Measurements from ENCODE around the gene BCAT1.
"Not testable (repeated sequence)": the region's sequence is repeated elsewhere in the genome, so short reads cannot be mapped to it uniquely, and the experiment has no call there.

BCAT1 gene

DNA sequence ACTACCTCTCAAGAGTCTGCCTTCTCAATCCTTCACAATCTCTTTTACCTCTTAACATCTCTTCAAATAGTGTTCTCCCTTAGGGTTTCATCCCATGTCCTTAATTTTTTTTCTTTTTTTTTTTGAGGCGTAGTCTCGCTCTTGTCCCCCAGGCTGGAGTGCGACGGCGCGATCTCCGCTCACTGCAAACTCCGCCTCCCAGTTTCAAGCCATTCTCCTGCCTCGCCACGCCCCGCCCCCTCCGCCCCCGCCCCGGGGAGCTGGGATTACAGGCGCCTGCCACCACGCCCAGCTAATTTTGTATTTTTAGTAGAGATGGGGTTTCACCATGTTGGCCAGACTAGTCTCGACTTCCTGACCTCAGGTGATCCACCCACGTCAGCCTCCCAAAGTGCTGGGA lies 7.0 kb upstream of the BCAT1 start:
- DNase-seq, result no peak

DNA sequence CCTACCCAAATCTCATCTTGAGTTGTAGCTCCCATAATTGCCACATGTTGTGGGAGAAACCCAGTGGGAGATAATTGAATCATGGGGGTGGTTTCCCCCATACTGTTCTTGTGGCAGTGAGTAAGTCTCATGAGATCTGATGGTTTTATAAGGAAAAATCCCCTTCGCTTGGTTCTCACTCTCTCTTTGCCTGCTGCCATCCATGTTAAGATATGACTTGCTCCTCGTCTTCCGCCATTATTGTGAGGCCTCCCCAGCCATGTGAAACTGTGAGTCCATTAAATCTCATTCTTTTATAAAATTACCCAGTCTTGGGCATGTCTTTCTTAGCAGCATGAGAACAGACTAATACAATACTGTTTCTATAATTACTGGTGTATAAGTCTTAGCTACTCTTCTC lies 6.5 kb upstream of the BCAT1 start:
- DNase-seq, result no peak

DNA sequence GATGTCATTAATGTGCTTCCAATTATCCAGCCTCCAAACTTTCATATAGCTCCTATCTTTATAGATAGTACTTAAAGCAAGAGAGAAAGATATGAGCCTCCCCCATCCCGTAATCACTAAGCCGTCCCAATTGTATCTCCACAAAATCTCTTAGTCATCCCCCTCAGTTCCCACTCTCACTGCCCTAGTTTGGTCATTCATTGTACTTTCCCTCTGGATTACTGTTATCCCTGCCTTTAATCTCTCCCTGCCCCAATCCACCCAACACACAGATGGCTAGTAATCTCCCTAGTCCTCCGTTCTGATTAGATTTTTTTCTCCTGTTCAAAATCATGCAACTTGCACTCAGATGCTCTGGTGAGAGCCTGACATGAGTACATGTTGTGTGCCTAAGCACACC lies 5.4 kb upstream of the BCAT1 start:
- DNase-seq, result no peak

DNA sequence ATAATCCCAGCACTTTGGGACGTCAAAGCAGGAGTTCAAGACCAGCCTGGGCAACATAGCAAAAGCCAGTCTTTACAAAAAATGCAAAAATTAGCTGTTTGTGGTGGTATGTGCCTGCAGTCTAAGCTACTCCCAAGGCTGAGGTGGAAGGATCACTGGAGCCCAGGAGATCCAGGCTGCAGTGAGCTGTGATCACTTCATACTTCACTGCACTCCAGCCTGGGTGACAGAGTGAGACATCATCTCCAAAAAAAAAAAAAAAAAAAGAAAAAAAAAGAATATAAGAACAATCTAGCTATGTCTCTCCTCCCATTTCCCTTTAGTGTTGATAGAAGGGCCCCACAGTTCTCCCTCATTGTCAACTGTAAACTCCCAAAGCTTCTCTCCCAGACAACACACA lies 3.5 kb upstream of the BCAT1 start:
- DNase-seq, result no peak

DNA sequence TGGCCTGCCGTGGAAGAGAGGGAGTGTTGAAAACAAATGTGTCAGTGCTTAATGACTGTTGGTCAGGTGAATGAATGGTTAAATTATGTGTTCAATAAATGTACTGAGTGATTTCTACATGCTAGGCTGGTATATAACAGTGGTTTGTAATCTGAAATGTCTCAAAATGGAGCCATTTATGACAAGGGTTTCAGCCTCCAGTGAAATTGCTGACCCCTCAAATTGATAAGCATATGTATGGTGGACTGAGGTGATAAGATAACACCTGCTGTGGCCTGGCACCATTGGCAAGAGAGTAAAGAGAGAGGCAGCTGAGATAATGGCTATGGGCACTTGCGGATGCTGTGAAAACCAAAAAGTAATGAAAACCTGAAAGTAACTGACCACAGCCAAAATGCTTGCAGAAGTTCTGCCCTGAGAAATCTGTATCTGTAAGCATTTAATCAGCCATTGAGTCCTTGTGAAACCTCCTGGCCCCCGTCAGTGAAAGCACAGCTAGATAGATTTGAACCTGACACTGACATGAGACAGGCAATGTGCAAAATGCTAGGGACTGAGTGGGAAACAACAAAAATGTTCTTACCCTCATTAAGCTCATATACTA lies 1.4 kb upstream of the BCAT1 start:
- DNase-seq, result no peak

DNA sequence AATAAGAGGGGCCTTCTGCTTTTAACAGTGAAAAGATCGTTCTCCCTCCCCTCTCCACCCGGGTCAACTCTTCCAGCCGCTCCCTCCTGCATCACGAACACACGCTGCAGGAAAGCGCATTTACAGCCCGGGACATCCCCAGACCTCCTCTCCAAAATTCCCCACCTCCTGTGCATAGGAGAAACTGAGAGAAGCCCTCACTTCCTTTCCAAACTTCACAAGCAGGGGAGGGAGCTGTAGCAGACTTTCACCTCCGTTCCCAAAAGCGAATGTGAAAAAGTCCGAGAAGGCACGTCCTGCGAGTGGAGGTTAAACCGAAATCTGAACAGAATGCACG lies 513 bp downstream of the BCAT1 start:
- DNase-seq, result no peak

DNA sequence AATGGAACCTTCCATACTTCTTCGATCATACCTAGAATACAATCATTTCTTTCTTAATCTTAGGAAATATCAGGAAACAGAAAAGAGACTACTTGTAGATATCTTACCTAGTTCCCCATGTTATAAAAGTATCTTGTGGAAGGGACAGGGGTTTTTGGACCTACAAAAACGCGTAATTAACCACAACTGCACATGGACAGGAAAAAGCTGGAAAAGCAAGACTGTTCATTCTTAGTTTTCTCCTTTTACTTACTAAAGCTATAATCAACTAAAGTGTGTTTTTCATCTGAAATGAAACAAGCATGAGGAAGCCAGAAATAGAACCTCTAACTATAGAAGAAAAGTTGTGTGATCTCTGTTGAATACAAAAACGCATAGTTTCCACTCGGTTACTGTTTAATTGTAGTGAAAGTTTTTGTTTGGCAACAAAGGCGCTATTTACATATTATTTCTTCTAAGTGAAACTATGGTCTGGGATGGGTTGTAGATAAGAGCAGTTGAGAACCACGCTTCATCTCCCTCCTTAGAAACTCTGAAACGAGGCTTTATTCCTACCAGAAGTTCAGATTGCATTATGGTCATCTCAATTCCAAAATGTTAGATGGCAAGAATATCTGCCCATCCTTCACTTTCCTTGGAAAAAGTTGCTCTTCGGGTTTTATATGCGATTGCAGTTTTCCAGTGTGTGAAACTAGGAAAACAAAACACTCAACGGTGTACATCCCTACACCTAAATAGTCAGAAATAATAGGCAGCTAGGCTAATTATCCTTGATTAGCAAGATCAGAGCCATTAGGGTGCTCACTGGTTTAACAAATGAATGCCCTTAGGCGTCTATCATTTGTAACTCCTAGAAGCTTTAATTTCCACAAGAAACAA lies 1.1 kb downstream of the BCAT1 start:
- no peak for DNase-seq

DNA sequence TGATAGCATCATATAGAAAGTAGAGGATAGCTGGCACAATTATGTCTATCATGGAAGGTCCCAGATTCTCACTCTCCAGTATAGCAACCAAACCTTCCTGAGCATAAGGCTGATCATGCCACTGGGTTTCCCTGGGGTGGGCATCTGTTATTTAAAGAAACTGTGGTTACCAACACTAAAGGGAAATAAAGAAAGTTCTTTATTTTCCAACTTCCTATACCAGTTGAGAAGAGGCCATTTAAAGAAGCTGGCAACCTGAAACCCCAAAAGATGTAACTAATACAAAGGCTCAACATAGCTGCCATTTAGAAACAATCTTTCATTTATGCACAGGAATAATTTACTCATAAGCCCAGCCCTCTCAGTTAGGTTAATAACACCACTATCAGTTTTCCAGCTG lies 3.1 kb downstream of the BCAT1 start:
- no peak for DNase-seq

DNA sequence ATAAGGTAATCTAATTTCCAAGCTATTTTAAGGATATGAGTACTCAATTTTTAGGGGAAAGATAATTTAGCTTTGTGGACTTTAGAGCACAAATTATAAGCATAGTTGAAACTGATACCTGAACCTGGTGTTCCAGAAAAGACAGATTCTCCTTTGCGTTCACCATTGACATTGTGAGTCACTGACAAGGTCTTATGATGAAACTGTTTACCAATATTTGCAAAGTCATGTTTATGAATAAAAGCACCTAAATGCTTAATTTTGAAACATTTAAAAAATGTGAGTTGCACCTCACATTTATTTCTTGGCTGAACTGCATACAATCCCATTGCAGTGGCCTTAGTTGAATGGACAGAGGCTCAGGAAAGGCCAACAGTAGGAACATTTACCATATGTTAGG lies 3.9 kb downstream of the BCAT1 start:
- DNase-seq, result no peak

DNA sequence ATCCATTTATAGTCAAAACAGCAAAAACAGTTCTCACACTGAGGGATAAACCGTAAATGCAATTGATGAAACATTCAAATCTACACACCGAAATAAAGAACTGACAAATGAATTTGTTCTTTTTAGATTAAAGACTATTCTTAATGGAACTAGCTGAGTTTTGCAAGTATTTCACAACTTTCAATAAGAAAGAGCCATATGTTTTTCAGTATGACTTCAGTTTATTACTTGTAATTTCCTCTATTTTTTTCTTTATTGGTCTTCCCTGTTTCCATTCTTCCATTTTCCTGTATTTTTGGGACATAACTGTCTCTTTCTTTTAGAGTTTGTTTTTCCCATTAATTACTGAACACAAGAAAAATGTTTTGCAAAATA lies 4.3 kb downstream of the BCAT1 start:
- no peak for DNase-seq

DNA sequence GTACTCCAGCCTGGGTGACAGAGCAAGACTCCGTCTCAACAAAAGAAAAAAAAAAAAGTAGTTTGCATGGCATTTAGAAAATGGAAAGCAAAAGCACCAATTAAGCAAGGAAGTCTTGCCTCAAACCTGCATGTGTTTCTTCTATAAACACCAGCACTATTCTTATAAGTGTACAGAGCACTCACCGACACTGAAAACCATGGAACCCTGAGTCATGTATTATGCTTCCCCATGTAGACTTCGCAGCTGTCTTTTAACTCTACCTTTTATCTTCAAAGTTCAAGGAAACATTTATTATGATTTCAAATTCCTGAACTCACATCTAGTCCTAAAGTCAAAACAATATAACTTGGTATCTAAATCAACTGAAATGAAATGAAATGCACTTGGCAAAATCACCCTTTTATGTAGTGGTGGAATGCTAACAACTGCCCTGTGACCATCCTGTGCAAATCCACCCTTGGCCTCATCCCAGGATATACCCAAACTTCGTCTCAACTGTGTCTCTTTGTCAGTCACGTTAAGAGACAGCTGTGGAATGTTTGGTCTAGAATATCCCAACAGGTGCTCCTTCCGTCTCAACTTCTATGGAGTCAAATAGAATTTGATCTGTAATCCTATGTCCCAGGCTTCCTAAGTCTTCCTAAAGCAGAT lies 4.8 kb downstream of the BCAT1 start:
- DNase-seq, result no peak

DNA sequence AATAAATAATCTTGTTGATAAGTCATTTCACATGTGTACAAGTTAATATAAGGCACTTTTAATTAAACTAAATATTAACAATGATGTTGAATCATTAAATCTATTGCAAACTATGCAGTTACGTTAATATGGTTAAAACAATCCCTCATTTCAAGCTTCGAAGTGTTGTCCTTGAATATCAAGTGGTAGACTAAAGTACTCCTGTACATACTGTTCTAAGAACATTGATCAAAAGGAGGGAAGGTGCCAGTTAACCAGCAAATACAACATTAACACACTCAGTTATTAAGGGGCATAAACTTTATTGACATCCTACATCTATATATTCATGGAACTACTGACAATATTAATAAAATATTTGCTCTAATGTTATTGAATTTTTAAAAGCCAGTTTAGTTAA lies 8.7 kb downstream of the BCAT1 start:
- DNase-seq, result no peak

DNA sequence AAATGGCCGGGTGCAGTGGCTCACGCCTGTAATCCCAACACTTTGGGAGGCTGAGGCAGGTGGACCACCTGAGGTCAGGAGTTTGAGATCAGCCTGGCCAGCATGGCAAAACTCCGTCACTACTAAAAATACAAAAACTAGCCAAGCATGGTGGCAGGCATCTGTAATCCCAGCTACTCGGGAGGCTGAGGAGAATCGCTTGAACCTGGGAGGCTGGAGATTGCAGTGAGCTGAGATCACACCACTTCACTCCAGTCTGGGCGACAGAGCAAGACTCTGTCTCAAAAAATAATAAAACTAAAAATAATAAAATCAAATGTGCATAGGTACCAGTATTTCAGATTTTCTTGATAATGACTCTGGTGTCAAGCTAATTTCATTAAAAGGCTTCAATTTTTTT lies 9.3 kb downstream of the BCAT1 start:
- not testable (repeated sequence) for DNase-seq

DNA sequence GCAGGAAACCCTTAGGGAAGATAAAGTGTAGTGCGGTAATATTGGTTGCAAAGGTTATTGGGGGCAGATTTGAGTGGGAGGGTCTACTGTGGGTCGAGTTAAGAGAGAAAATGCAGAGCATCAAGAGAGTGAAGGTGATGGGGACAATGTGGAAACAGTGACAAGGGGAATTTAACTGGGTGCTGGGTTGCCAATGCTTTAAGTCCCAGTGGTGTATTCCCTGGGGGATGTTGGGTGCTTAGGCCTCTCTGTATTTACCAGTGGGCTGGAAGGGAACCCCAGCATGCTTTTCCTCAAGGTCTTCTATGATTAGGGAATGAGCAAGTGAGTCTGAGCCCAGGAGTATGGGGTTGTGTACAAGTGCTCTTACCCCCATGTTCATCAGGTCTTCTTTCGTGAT lies 10.6 kb downstream of the BCAT1 start:
- no peak for DNase-seq

DNA sequence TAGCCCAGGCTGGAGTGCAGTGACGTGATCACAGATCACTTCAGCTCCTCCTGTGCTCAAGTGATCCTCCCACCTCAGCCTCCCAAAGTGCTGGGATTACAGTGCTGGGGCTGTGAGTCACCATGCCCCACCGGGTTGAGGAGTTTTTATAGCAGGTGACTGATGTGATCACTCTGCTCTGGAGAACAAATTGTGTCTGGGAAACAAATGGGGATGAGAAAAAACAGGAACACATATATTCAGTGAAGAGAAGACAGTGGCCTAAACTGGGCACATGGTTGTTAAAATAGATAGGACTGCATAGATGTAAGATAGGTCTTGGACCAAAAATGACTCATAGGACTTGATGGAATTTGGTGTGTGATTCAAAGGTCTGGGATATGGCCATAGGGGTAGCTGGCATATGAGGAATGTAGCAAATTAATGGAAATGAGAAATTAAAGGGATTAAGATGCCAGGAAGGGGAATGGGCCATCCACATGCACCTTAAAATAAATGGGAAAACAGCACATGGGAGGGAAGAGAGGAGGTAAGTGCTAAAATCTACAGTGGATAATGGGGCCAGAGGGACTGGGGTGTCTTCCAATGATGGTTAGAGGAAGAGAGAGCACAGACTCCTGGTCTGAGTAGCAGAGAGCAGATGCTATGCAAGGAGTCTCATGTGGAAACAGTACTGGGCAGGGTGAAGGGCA lies 11.2 kb downstream of the BCAT1 start:
- DNase-seq, result no peak

DNA sequence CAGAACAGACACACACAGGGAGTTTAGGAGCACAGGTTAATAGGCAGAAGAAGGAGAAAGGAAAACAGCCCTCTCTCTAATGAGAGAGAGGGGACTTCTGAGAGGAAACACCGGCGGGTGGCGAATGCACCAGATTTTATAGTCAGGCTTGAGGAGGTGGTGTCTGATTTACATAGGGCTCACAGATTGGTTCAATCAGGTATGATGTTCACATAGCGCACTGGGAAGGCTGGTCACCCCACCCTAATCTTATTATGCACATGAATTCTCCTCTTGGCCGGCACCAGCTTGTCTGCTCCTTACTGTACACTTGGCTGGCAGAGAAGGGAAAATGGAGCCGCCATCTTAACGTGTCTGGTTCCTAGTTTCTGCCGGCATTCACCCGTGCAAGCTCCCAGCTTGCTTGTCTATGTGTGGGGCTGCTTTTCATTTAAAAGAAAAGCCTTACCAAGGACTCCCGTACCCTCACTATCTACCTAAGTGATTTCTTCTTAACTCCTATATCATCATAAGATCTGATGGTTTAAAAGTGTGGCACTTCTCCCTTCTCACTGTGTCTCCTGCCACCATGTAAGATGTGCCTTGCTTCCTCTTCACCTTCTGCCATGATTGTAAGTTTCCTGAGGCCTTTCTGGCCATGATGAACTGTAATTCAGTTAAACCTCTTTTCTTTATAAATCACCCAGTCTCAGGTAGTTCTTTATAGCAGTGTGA lies 15.1 kb downstream of the BCAT1 start:
- DNase-seq, result no peak

DNA sequence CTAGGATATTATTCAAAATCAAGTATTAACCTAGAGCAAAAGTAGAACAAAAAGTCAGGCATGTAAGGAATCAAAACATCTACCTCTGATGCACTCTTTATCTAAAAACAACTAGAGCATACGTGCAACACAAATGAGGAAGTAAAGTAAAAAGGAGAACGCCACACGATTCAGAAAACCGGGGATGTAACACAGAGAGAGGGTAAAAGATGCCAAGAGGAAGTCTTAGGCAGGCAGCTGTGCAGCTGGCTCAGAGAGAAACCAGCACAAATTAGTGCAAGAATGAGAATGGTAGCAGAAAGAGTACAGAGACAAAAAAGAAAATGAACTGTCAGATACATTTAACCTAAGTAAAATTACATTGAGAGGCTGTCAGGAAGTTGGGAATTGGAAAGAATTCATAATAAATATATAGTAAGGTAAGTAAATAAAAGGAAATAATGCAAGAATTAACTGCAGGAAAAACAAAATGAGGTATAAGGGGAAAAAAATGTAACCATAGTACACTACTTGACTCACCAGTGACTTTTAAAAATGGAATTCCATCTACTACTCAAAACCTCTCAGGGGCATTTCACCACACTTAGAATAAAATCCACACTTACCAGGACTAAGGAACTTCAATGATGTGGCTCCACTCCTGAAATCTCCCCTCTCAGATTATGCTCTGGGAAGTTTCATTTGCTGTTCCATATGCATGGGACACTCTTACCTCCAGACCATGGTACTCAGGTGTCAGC lies 17.1 kb downstream of the BCAT1 start:
- DNase-seq, result no peak

DNA sequence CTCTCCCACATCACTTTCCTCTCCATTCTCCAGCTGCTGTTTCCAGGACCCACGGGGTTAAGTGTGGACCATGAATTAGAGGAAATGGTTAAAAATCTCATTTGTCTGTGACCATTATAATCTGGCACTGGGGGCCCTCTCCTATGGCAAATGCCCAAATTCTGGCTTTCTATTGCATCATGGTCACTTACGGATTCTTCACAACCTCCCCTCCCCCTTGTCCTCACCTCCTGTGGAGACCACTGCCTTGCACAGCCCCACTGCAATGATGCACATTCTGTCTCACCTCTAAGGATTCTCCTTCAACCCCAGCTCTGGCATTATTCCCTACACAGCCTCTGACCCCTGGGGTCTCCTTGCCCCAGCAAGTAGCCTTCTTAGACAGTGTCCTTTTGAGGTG lies 18.9 kb downstream of the BCAT1 start:
- DNase-seq, result no peak

DNA sequence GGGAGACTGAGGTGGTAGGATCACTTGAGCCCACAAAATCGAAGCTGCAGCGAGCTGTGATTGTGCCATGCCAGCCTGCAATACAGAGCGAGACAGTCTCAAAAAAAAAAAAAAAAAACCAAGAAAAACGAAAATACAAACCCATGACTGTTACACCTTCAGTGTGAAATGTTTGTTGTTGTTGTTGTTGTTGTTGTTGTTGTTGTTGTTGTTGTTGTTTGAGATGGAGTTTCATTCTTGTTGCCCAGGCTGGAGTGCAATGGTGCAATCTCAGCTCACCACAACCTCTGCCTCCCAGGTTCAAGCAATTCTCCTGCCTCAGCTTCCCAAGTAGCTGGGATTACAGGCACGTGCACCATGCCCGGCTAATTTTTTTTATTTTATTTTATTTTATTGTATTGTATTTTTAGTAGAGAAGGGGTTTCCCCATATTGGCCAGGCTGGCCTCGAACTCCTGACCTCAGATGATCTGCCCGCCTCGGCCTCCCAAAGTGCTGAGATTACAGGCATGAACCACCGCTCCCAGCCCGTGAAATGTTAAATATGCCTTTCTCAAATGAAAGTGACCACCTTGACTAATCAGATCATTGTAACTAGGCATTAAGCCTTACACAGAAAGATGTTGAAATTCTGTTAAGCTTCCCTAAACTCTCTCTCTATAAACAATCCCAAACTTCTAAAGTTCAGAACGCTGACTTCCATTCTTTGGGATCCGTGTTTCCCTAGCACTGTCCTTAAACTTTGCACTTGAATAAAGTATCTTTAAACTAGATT lies 20.2 kb downstream of the BCAT1 start:
- DNase-seq, result not testable (repeated sequence)

DNA sequence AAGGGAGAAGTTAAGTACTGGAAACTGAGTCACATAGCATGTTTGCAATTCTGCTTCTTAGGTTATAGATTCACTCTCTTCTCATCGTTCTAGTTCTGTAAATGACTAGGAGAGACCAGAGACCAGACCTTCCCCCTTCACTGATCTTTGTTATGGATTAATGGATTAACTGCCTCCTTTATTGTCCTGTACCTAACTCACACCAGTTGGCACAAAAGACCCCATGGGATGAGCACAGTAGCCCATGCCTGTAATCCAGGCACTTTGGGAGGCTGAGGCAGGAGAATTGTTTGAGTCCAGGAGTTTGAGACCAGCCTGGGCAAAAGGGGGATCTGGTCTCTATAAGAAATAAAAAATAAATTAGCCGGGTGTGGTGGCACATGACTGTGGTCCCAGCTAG lies 20.8 kb downstream of the BCAT1 start:
- no peak for DNase-seq

DNA sequence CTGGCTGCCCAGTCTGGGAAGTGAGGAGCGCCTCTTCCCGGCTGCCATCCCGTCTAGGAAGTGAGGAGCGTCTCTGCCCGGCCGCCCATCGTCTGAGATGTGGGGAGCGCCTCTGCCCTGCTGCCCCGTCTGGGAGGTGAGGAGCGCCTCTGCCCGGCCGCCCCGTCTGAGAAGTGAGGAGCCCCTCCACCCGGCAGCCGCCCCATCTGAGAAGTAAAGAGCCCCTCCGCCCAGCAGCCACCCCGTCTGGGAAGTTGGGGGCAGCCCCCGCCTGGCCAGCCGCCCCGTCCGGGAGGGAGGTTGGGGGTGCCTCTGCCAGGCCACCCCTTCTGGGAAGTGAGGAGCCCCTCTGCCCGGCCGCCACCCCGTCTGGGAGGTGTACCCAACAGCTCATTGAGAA lies 22.8 kb downstream of the BCAT1 start:
- not testable (repeated sequence) for DNase-seq

DNA sequence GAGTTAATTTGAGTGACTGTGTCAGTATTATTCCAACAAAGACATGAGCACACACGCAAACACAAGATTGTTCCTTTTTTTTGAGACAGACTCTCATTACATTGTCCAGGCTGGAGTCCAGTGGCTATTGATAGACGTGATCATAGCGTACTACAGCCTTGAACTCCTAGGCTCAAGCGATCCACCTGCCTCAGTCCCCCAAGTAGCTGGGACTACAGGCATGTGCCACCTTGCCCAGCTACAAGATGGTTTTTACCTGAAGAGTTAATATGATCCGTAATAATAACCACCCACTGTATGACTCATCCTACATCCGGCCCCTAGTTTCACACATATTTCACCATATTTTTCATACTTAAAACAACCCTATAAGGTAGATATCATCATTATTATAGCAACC lies 26.8 kb downstream of the BCAT1 start:
- no peak for DNase-seq
